GM18502 (cell line): Measurements from ENCODE around the gene MIER3.

Experiments
- ATAC-seq: cut with Tn5 transposase; IDR thresholded peaks from one replicate; pipeline ENCODE4 v1.9.1; 2021; ENCODE audit warnings: mild to moderate bottlenecking; ENCODE audit not compliant: unreplicated experiment, poor library complexity

MIER3 gene

GRCh38 chr5:56900858-56901578, 50.9 kb downstream of the MIER3 start:
- ATAC-seq = no peak

DNA sequence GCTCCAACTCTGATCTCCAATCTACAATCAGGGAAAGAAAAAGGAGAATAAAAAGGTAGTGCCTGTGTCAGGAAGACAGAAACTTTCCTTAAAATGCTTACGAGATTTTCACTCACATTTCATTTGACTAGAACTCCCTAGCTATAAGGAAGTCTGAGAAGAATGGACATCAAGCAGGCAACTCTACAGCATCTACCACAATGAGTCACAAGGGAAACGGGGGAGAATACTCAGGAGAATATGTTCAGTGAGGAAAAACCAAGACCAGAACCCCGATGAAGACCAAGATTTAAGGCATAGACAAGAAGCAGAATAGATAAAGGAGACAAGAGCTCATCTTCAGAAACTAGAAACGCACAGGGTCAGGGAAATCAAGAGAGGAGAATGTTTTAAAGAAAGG, 51.5 kb downstream of the MIER3 start:
- no peak for ATAC-seq

DNA sequence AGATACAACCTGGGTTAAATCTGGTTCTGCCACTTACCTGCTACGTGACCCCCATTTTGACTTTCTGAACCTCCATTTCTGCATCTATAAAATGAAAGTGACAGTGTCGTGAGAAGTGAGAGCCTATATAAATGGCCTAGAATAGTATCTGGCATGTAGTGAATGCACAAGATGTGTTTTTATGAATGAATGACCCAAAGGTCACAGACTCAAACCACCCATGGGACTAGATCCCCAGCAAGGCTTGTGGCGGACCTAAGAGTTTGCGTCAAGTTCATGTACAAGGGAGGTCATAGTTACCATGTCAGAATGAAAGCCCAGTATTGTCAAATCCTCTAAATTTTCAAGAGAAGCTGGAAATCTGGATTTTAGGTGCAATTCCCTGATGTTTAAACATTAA, 53.7 kb downstream of the MIER3 start:
- no peak for ATAC-seq

- ATAC-seq = no peak
Observed at GRCh38 chr5:56896763-56897162, 55.2 kb downstream of the MIER3 start.

- ATAC-seq = no peak
Observed at GRCh38 chr5:56893251-56893951, 58.5 kb downstream of the MIER3 start.

DNA sequence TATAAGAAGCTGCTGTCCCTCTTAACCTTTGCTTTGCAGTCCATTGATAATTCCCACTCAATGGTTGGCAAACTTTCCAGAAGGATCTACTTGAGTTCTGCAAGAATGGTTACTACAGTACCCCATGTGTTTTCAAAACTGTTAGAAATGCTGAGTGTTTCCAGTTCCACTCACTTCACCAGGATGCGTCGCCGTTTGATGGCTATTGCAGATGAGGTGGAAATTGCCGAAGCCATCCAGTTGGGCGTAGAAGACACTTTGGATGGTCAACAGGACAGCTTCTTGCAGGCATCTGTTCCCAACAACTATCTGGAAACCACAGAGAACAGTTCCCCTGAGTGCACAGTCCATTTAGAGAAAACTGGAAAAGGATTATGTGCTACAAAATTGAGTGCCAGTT, 70.4 kb downstream of the MIER3 start:
- ATAC-seq = no peak

DNA sequence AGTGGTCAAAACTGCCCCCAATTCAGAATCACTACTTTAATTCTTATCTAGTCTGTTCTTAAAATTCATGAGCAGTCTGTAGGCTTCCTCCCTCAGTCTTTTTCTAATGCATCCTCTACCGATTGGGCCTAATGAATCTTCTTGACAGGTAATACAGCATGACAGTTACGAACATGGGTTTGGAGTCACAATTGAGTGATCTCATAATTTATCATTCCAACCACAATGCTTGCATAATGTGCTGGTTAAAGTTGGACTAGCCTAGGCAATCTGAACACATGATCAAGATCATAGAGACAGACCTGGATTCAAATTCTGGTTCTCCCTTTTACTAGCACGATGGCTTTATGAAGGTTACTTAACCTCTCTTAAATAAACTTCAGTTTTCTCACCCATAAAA, 75.6 kb downstream of the MIER3 start:
- ATAC-seq = no peak

DNA sequence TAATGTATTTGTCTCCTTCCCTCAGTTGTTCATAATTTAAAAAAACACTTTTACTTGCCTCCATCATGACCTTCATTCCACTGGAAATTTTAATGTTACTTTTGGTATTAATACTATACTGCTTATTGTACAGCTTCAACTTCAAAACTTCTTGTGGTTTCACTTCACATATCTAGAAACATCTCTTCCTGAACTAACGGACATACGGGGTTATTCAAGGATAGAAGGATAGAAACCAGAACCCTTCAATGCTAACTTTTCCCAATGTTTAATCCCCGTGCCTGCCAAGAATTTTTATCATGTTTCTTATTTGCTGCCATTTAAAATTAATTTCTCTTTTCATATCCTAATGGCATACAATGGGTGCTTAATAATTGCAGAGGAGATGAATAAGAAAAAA, 78.9 kb downstream of the MIER3 start:
- no peak for ATAC-seq

- no peak for ATAC-seq
Observed at GRCh38 chr5:56871777-56872176, 80.1 kb downstream of the MIER3 start.
